Trophoblast cell (in vitro differentiated cells and primary cell): Measurements from ENCODE around the gene GET4.
A peak's percentile ranks its signal among the peaks of the same experiment; 100 is the strongest.
"Not testable (repeated sequence)": the region's sequence is repeated elsewhere in the genome, so short reads cannot be mapped to it uniquely, and the experiment has no call there.

Source experiments
- DNase-seq, 2 donors: peaks; one replicate each; pipeline ENCODE4 v3.0.0-alpha.2; 2016
- H2AFZ ChIP-seq: 2 replicates; pipeline ENCODE4 v1.6.1; 2013; ENCODE audit warnings: low read length, moderate library complexity, mild to moderate bottlenecking; ENCODE audit not compliant: insufficient read depth, poor library complexity
- H2AK5ac ChIP-seq: 2 replicates; pipeline ENCODE4 v1.6.1; 2013; ENCODE audit warnings: mild to moderate bottlenecking, low read length
- H2BK120ac ChIP-seq: 2 replicates; pipeline ENCODE4 v1.6.1; 2013; ENCODE audit warnings: low read length, mild to moderate bottlenecking, moderate library complexity; ENCODE audit not compliant: insufficient read depth, poor library complexity
- H2BK12ac ChIP-seq: 2 replicates; pipeline ENCODE4 v1.6.1; 2013; ENCODE audit warnings: mild to moderate bottlenecking, low read length, moderate library complexity
- H2BK5ac ChIP-seq: 2 replicates; pipeline ENCODE4 v1.6.1; 2013; ENCODE audit warnings: low read length, low read depth, moderate library complexity, mild to moderate bottlenecking; ENCODE audit not compliant: poor library complexity
- H3K14ac ChIP-seq: 2 replicates; pipeline ENCODE4 v1.6.1; 2013; ENCODE audit warnings: mild to moderate bottlenecking, low read length
- H3K18ac ChIP-seq: 2 replicates; pipeline ENCODE4 v1.6.1; 2013; ENCODE audit warnings: mild to moderate bottlenecking, low read length
- H3K23ac ChIP-seq: 2 replicates; pipeline ENCODE4 v1.6.1; 2013; ENCODE audit warnings: low read length
- H3K27ac ChIP-seq: 2 replicates; pipeline ENCODE4 v1.5.1; 2013; ENCODE audit warnings: low read depth, mild to moderate bottlenecking, inconsistent platforms, low read length, moderate library complexity
- H3K27me3 ChIP-seq: 2 replicates; pipeline ENCODE4 v1.6.1; 2013; ENCODE audit warnings: inconsistent platforms, mild to moderate bottlenecking, low read length, moderate library complexity; ENCODE audit not compliant: insufficient read depth
- H3K36me3 ChIP-seq, 2 experiments: 1 replicate in 1 of 2; 2 replicates in 1 of 2; pipeline ENCODE4 v1.6.1; 2013; ENCODE audit warnings: low read length in 2 of 2, mild to moderate bottlenecking in 2 of 2, moderate library complexity in 1 of 2; ENCODE audit not compliant: insufficient read depth in 2 of 2, control insufficient read depth in 1 of 2
- H3K4ac ChIP-seq: 2 replicates; pipeline ENCODE4 v1.6.1; 2013; ENCODE audit warnings: low read depth, mild to moderate bottlenecking, low read length, moderate library complexity
- H3K4me1 ChIP-seq, 2 experiments: 1 replicate in 1 of 2; 2 replicates in 1 of 2; pipeline ENCODE4 v1.6.1; 2013; ENCODE audit warnings: low read length in 2 of 2, mild to moderate bottlenecking in 2 of 2, moderate library complexity in 1 of 2; ENCODE audit not compliant: insufficient read depth in 2 of 2, control insufficient read depth in 1 of 2
- H3K4me2 ChIP-seq: 2 replicates; pipeline ENCODE4 v1.6.1; 2013; ENCODE audit warnings: inconsistent platforms, mild to moderate bottlenecking, low read length, moderate library complexity
- H3K4me3 ChIP-seq: 2 replicates; pipeline ENCODE4 v1.5.1; 2013; ENCODE audit warnings: mild to moderate bottlenecking, low read depth, low read length, inconsistent platforms
- H3K79me1 ChIP-seq: one replicate; pipeline ENCODE4 v1.6.1; 2013; ENCODE audit warnings: low read length
- H3K79me2 ChIP-seq: 2 replicates; pipeline ENCODE4 v1.6.1; 2013; ENCODE audit warnings: low read length, mild to moderate bottlenecking; ENCODE audit not compliant: control insufficient read depth, insufficient read depth, poor library complexity
- H3K9ac ChIP-seq: 2 replicates; pipeline ENCODE4 v1.6.1; 2013; ENCODE audit warnings: mild to moderate bottlenecking, low read length
- H3K9me3 ChIP-seq: 2 replicates; pipeline ENCODE4 v1.6.1; 2013; ENCODE audit warnings: low read depth, mild to moderate bottlenecking, control low read depth, inconsistent platforms, low read length; ENCODE audit not compliant: insufficient read depth
- H4K12ac ChIP-seq: 2 replicates; pipeline ENCODE4 v1.6.1; 2013; ENCODE audit warnings: low read depth, mild to moderate bottlenecking, low read length, moderate library complexity
- H4K8ac ChIP-seq: 2 replicates; pipeline ENCODE4 v1.6.1; 2013; ENCODE audit warnings: low read depth, mild to moderate bottlenecking, low read length, moderate library complexity
- H4K91ac ChIP-seq: one replicate; pipeline ENCODE4 v1.6.1; 2013; ENCODE audit warnings: low read depth, mild to moderate bottlenecking, low read length, moderate library complexity
- WGBS: extraction: QIAGEN DNeasy Blood & Tissue Kit; methylation state at CpG from one replicate; pipeline ENCODE4 v1.1.7; 2013; ENCODE audit warnings: missing lambda C conversion rate; ENCODE audit not compliant: insufficient read length, insufficient coverage; ENCODE audit errors: extremely low coverage; 5-methylcytosine and 5-hydroxymethylcytosine counted together

GET4 gene

DNA sequence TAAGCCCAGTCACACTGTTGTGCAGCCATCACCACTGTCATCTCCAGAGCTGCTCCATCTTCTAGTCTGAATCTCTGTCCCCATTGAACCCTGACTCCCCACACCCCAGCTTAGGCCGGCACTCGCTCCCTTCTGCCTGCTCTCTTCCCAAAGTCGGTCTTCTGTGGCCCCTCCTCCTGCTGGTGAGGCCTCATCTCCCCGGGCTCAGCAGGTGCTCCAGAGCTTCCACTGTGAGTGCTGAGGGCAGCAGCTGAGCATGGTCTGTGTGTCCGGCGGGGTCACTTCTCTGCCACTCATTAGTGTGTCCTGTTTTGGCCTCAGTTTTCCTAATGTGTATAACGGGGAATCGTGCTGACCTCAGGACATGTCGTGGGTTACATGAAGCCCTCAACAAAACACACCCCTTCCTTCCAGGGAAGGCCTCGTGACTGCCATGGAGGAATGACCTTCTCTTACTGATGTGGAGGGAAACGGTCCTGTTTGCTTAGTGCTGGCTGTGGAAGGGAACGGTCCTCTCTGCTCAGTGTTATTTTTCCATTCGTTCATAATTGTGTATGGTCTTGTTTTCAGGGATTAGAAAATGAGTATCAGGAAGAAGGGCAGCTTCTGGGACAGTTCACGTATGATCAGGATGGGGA, 4.3 kb upstream of the GET4 start:
- Histone ChIP-seq H3K14ac (no peak overlapping the region), H3K9me3 (peaks cover 1% of the 10 kb centered on the region), H3K36me3 (peaks cover 36 to 42% of the 10 kb centered on the region in 2 experiments), H3K79me1 (peaks cover 8% of the 10 kb centered on the region), H3K79me2 (peaks cover 4% of the 10 kb centered on the region), H2BK120ac (no peak overlapping the region), H4K12ac (no peak overlapping the region), H4K8ac (no peak overlapping the region), H2AFZ (no peak overlapping the region), H3K4me3 (no peak overlapping the region), H3K27ac (no peak overlapping the region), H4K91ac (no peak overlapping the region), H3K27me3 (no peaks in the 10 kb centered on the region), H2BK5ac (no peak overlapping the region), H3K23ac (no peak overlapping the region), H3K9ac (no peak overlapping the region), H3K4ac (no peak overlapping the region), H2BK12ac (no peak overlapping the region), H3K4me2 (no peak overlapping the region), H2AK5ac (no peak overlapping the region), H3K4me1 (peaks cover 0 to 2% of the 10 kb centered on the region in 2 experiments), H3K18ac (no peak overlapping the region)
- no CpG with 5 or more reads among the region's 14 CpGs for WGBS
- DNase-seq = no peak

DNA sequence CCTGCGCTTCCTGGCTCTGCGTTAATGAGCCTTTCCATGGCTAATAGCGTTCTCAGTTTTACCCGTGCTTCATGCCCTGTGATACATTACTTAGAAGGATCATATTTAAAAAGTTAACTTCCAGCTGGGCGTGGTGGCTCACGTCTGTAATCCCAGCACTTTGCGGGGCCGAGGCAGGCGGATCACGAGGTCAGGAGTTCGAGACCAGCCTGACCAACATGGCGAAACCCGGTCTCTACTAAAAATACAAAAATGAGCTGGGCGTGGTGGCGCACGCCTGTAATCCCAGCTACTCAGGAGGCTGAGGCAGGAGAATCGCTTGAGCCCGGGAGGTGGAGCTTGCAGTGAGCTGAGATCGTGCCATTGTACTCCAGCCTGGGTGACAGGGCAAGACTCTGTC, 3.7 kb upstream of the GET4 start:
- H2BK12ac ChIP-seq, H3K4ac ChIP-seq, H2BK5ac ChIP-seq, H3K9me3 ChIP-seq, H3K79me2 ChIP-seq, H3K18ac ChIP-seq, H3K4me2 ChIP-seq, H2AFZ ChIP-seq, H3K27ac ChIP-seq, H2BK120ac ChIP-seq, H4K91ac ChIP-seq, H4K8ac ChIP-seq, H3K9ac ChIP-seq, H3K4me1 ChIP-seq, H3K23ac ChIP-seq, H3K14ac ChIP-seq, H4K12ac ChIP-seq, DNase-seq, H2AK5ac ChIP-seq, H3K4me3 ChIP-seq, H3K79me1 ChIP-seq, H3K27me3 ChIP-seq: not testable (repeated sequence)
- peaks cover 30 to 35% of the 10 kb centered on the region in 2 experiments for H3K36me3 ChIP-seq
- no CpG with 5 or more reads among the region's 19 CpGs for whole genome bisulfite sequencing

DNA sequence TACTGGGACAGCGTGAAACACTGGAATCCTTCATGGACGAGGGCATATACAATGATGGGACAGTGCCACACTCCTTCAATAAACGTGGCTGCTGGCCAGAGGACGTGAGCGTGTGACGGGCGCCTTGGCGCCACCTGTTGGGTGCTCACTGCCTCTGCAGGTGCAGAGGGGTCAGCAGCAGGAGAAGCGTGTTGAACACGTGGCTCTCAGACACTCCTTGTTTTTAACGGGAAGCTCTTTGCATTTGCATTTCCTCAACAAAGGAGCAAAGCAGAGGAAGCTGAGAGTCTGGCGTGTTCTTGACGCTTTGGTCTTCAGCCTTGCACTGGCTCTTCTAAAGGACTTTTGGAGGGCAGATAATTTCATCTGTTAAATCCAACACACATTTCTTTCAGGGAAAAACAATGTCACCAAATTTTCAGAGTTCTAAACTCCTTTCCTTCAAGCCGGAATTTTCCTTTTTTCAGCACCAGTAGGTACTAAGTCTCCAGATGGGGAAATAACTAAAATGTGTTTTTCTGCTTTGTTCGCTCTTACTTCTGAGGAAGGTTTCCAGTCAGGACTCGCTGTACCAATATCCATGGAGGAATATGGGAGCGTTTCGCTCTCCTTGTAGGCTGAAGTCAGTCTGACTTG, 2.9 kb upstream of the GET4 start:
- H3K18ac ChIP-seq = no peak overlapping the region
- H3K4me3 ChIP-seq = no peak overlapping the region
- no peak overlapping the region for H2BK12ac ChIP-seq
- H2AK5ac ChIP-seq = no peak overlapping the region
- no peak overlapping the region for H3K4me2 ChIP-seq
- H3K79me2 ChIP-seq = peaks cover 10% of the 10 kb centered on the region
- H3K14ac ChIP-seq = no peak overlapping the region
- H3K27me3 ChIP-seq = no peaks in the 10 kb centered on the region
- H2AFZ ChIP-seq = no peak overlapping the region
- no CpG with 5 or more reads among the region's 18 CpGs for WGBS
- no peak overlapping the region for H3K9ac ChIP-seq
- peaks cover 9% of the 10 kb centered on the region for H3K79me1 ChIP-seq
- H2BK120ac ChIP-seq = no peak overlapping the region
- H3K36me3 ChIP-seq = peaks cover 23 to 28% of the 10 kb centered on the region in 2 experiments
- peak overlapping the region; percentile 15 for H3K27ac ChIP-seq
- H4K12ac ChIP-seq = no peak overlapping the region
- H3K23ac ChIP-seq = no peak overlapping the region
- no peak overlapping the region for H2BK5ac ChIP-seq
- H3K4me1 ChIP-seq = peaks cover 0 to 5% of the 10 kb centered on the region in 2 experiments
- H3K9me3 ChIP-seq = peaks cover 1% of the 10 kb centered on the region
- peak; percentile 76 to 87 for DNase-seq
- H4K91ac ChIP-seq = no peak overlapping the region
- H4K8ac ChIP-seq = no peak overlapping the region
- H3K4ac ChIP-seq = no peak overlapping the region

DNA sequence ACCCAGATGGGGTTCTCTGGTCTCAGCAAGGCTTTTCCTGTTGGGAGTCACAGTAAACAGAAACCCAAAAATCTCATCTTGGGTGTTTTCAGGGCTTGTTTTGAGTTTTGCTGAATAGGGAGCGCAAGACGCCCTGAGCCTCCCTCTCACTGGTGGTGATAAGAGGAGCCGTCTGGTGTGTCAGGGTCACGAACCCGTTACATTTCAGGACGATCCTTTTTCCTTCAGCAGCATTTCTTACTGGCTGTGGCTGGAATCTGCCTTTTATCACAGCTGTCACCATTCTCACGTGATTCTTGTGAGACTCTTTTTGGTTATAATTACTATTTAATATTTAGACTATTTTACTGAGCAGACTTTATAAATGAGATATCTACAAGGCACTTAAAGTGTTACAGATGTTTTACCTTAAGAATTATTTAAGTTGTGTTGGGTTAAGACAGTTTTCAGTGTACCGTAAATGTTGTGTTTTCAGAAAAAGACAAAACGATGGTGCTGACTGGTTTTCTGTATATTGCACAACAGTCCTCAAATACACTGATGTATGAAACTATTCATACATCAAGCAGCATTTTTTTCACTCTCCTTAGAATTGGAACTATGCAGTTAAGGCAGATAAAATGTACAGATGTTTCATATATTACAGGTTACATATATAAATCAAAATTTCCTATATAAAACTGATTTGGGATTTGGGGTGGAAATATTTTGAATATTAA, 2.2 kb upstream of the GET4 start:
- H3K27me3 ChIP-seq = no peaks in the 10 kb centered on the region
- peaks cover 1% of the 10 kb centered on the region for H3K9me3 ChIP-seq
- H2BK5ac ChIP-seq = no peak overlapping the region
- peaks cover 16% of the 10 kb centered on the region for H3K79me2 ChIP-seq
- H3K79me1 ChIP-seq = peaks cover 9% of the 10 kb centered on the region
- H4K8ac ChIP-seq = no peak overlapping the region
- no peak overlapping the region for H4K91ac ChIP-seq
- peaks cover 24 to 32% of the 10 kb centered on the region in 2 experiments for H3K36me3 ChIP-seq
- H3K4me1 ChIP-seq = peaks cover 0 to 5% of the 10 kb centered on the region in 2 experiments
- H4K12ac ChIP-seq = no peak overlapping the region
- no peak overlapping the region for H3K14ac ChIP-seq
- H2AFZ ChIP-seq = no peak overlapping the region
- H3K27ac ChIP-seq = peak overlapping the region; percentile 15
- peak in 1 of 2 donors; percentile 24 for DNase-seq
- H2BK12ac ChIP-seq = no peak overlapping the region
- no peak overlapping the region for H2BK120ac ChIP-seq
- H3K4me3 ChIP-seq = no peak overlapping the region
- no peak overlapping the region for H3K18ac ChIP-seq
- no peak overlapping the region for H2AK5ac ChIP-seq
- H3K4me2 ChIP-seq = no peak overlapping the region
- no peak overlapping the region for H3K4ac ChIP-seq
- no CpG with 5 or more reads among the region's 9 CpGs for WGBS
- H3K23ac ChIP-seq = no peak overlapping the region
- no peak overlapping the region for H3K9ac ChIP-seq
